Fibroblast of peridontal ligament (primary cell): ENCODE data around the gene KIF25.

ENCODE experiments used
- DNase-seq: peaks from one replicate; pipeline ENCODE4 v3.0.0-alpha.2; 2010; ENCODE audit errors: extremely low read depth

KIF25 gene

GRCh38 chr6:168089186-168090063, 92.0 kb downstream of the KIF25 start:
- DNase-seq, result no peak

GRCh38 chr6:168090064-168090690, 92.7 kb downstream of the KIF25 start:
- DNase-seq, result no peak

- DNase-seq, result no peak
These were observed 93.2 kb downstream of the KIF25 start for GRCh38 chr6:168090706-168091105.

GRCh38 chr6:168091381-168092264, 94.2 kb downstream of the KIF25 start:
- DNase-seq, result no peak

DNA sequence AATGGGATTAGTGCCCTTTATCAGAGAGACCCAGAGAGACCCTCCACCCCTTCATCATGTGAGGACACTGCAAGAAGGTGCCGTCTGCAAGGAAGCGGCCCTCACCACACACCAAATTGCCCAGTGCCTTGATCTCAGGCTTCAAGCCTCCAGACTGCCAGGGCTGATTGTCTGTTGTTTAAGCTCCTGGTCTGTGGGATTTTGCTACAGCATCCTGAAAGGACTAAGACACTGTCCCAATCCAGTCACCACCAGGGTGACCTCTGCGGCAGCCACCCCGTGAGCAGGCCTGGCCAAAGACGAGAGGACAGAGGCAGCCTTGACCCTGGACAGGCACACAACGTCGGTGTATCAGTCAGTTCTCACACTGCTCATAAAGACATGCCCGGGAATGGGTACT, 95.1 kb downstream of the KIF25 start:
- DNase-seq, result no peak

DNA sequence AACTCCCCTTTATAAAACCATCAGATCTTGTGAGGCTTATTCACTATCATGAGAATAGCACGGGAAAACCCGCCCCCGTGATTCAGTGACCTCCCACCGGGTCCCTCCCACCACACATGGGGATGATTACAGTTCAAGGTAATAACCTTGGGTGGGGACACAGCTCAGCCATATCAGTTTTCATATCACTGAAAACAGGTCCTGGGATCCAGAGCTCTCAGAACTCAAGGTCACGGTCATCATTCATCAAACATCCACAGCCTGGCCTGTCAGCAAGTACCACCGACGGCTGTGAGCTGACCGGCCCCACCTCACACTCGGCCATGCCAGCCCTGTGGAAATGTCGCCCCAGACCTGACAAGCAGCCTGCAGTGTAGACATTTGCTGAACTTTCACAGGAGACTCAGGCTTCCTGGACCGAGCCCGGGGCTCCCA, 95.6 kb downstream of the KIF25 start:
- DNase-seq, result no peak

GRCh38 chr6:168093634-168094033, 96.2 kb downstream of the KIF25 start:
- no peak for DNase-seq
